HG02981 (cell line): ENCODE data around the gene GPR137C.
"Not testable (repeated sequence)": the region's sequence is repeated elsewhere in the genome, so short reads cannot be mapped to it uniquely, and the experiment has no call there.

Experiments used
- ATAC-seq: cut with Tn5 transposase; IDR thresholded peaks from one replicate; pipeline ENCODE4 v1.9.1; 2021; ENCODE audit warnings: mild to moderate bottlenecking, moderate library complexity; ENCODE audit not compliant: unreplicated experiment

Gene GPR137C

GRCh38 chr14:52563120-52563519 is 10.5 kb downstream of the GPR137C start:
- ATAC-seq: no peak

GRCh38 chr14:52568454-52568853 is 15.8 kb downstream of the GPR137C start:
- ATAC-seq: not testable (repeated sequence)

- no peak for ATAC-seq
Observed at GRCh38 chr14:52575858-52576257, 23.2 kb downstream of the GPR137C start.

- no peak for ATAC-seq
Observed at GRCh38 chr14:52583544-52583943, 30.9 kb downstream of the GPR137C start.

- ATAC-seq: no peak
Observed at GRCh38 chr14:52589646-52590045, 37.0 kb downstream of the GPR137C start.

GRCh38 chr14:52590318-52590717 is 37.7 kb downstream of the GPR137C start:
- ATAC-seq: no peak

- no peak for ATAC-seq
Observed at GRCh38 chr14:52596320-52596719, 43.7 kb downstream of the GPR137C start.

- no peak for ATAC-seq
Observed at GRCh38 chr14:52596861-52597260, 44.2 kb downstream of the GPR137C start.

GRCh38 chr14:52598568-52598967 is 45.9 kb downstream of the GPR137C start:
- no peak for ATAC-seq

GRCh38 chr14:52599974-52600373 is 47.3 kb downstream of the GPR137C start:
- ATAC-seq: no peak

- no peak for ATAC-seq
Observed at GRCh38 chr14:52602131-52602530, 49.5 kb downstream of the GPR137C start.

- ATAC-seq: no peak
Observed at GRCh38 chr14:52607061-52607460, 54.4 kb downstream of the GPR137C start.

GRCh38 chr14:52609445-52610044 is 56.9 kb downstream of the GPR137C start:
- ATAC-seq: no peak

- ATAC-seq: no peak
Observed at GRCh38 chr14:52610187-52610586, 57.6 kb downstream of the GPR137C start.

- ATAC-seq: no peak
Observed at GRCh38 chr14:52618602-52619001, 66.0 kb downstream of the GPR137C start.

- ATAC-seq: no peak
Observed at GRCh38 chr14:52619687-52620086, 67.1 kb downstream of the GPR137C start.

- no peak for ATAC-seq
Observed at GRCh38 chr14:52640137-52640536, 87.5 kb downstream of the GPR137C start.

GRCh38 chr14:52641745-52642144 is 89.1 kb downstream of the GPR137C start:
- ATAC-seq: no peak

GRCh38 chr14:52649511-52649910 is 96.9 kb downstream of the GPR137C start:
- ATAC-seq: no peak

GRCh38 chr14:52650774-52651173 is 98.1 kb downstream of the GPR137C start:
- no peak for ATAC-seq

GRCh38 chr14:52656905-52657304 is 104.3 kb downstream of the GPR137C start:
- no peak for ATAC-seq

- ATAC-seq: no peak
Observed at GRCh38 chr14:52660325-52660724, 107.7 kb downstream of the GPR137C start.

- ATAC-seq: no peak
Observed at GRCh38 chr14:52660832-52661231, 108.2 kb downstream of the GPR137C start.
